ENCODE measurements around the gene ELMO1. TPM values are rescaled to one million over a fixed set of nuclear protein-coding genes. Genes with fewer than 3 reads are reported as not detected.

Gene ELMO1
- total and polyA plus RNA-seq, 10 of the 15 experiments (the other 5 are each of a cell fraction or from before 2014, with no cell fraction given), result 22.6 to 85.9 (median 56.6) TPM

DNA sequence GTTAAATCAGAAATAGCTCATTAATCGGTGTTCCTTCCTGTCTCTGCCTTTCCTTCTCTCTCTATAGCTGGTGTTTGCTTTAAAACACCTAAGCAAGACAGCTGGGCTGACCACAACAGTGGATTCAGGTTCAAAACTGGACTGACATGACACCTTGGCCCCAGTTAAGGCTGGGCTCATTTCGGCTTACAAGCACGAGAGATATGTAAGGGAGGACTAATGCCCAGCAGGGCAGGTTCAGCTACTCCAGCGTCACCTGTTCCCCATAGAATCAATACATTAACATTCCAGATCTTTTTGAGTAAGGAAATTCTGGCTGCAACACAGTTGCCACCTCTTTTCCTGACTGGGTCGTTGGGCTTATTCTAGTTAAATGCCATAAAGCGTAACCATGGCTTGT is 401.4 kb downstream of the ELMO1 start:
- SMC1A ChIA-PET (ENCODE audit: uncharacterized antibody, unreplicated experiment), result interaction anchor here (0.7 to 1.2 kb wide), 2 partner anchors 16 to 59 kb away, joined by 3 read pairs; no protein-coding TSS in a partner anchor

More for the DNA sequence above, 401.4 kb downstream of the ELMO1 start:
- 95% methylated on average over 6 of the region's 6 CpGs for WGBS (ENCODE audit: insufficient coverage, insufficient replicate concordance, low lambda C conversion rate, missing lambda C conversion rate)
- no peaks in the 10 kb centered on the region for H3K27me3 ChIP-seq (replicated peaks in 1 of 2; ENCODE audit: control insufficient read depth in 2 of 2, insufficient read depth in 2 of 2, low read length in 1 of 2)
- intact Hi-C loops (cut with micrococcal nuclease; ENCODE audit: unreplicated experiment), result no loop called here
- no peaks in the 10 kb centered on the region for H3K9me3 ChIP-seq (replicated peaks; ENCODE audit: control insufficient read depth, insufficient read depth, low read length)
- no peak overlapping the region for H3K27ac ChIP-seq (ENCODE audit: control insufficient read depth, insufficient read depth)
- ChIA-PET POLR2A (no interaction called here), CTCF (interaction anchor here (1.5 to 2.6 kb wide), 2 partner anchors 12 to 135 kb away, joined by 4 to 7 read pairs; no protein-coding TSS in a partner anchor), RAD21 (ENCODE audit: unreplicated experiment) (interaction anchor here (0.6 to 0.7 kb wide), 2 partner anchors 54 to 135 kb away, joined by 3 read pairs; no protein-coding TSS in a partner anchor)
- DNase-seq (ENCODE audit: low read depth, low spot score), result no peak
- no peak overlapping the region for H2AFZ ChIP-seq (ENCODE audit: control insufficient read depth, low read depth, low read length)
- ATAC-seq, result no peak
- H3K36me3 ChIP-seq (ENCODE audit: control insufficient read depth in 2 of 2, insufficient read depth in 2 of 2, low read length in 1 of 2), result no peaks in the 10 kb centered on the region
- H4K20me1 ChIP-seq (ENCODE audit: control insufficient read depth, insufficient read depth), result no peaks in the 10 kb centered on the region
- H3K79me2 ChIP-seq (ENCODE audit: control insufficient read depth, insufficient read depth, low read length), result no peaks in the 10 kb centered on the region
- H3K4me1 ChIP-seq (ENCODE audit: control insufficient read depth, insufficient read depth, low read length), result no peaks in the 10 kb centered on the region
- in situ Hi-C loops (cut with MboI), result no loop called here
- H3K4me2 ChIP-seq (ENCODE audit: control insufficient read depth, insufficient read depth), result no peak overlapping the region
- TF ChIP-seq SMC3 (IDR thresholded peaks at IDR 0.05; ENCODE audit: borderline replicate concordance, low read length), result no peak
- TF ChIP-seq CREB1 (IDR thresholded peaks at IDR 0.05; ENCODE audit: low read depth), result no peak
- no peak for TF ChIP-seq POU2F2 (IDR thresholded peaks at IDR 0.05; ENCODE audit: borderline replicate concordance, low read depth, low read length)
- TF ChIP-seq ZNF207 (IDR thresholded peaks at IDR 0.05; ENCODE audit: borderline replicate concordance), result no peak
- no peak for TF ChIP-seq NBN (IDR thresholded peaks at IDR 0.05)
- no peak for TF ChIP-seq RELB (IDR thresholded peaks at IDR 0.05; ENCODE audit: low read depth)
- no peak for TF ChIP-seq SUZ12 (IDR thresholded peaks at IDR 0.05; ENCODE audit: unreplicated experiment)
- TF ChIP-seq HDGF (IDR thresholded peaks at IDR 0.05), result no peak
- no peak for TF ChIP-seq MEF2A (IDR thresholded peaks at IDR 0.05; ENCODE audit: insufficient read depth, low read depth, low read length)
- no peak for TF ChIP-seq CHD2 (IDR thresholded peaks at IDR 0.05; ENCODE audit: borderline replicate concordance, low read depth, low read length)
- no peak for TF ChIP-seq SREBF2 (IDR thresholded peaks at IDR 0.05; ENCODE audit: low read length)
- TF ChIP-seq CHD4 (IDR thresholded peaks at IDR 0.05), result no peak
- no peak for TF ChIP-seq TARDBP (IDR thresholded peaks at IDR 0.05; ENCODE audit: borderline replicate concordance)
- no peak for TF ChIP-seq TCF7 (IDR thresholded peaks at IDR 0.05; ENCODE audit: borderline replicate concordance)
- no peak for TF ChIP-seq EZH2 (IDR thresholded peaks at IDR 0.05; ENCODE audit: borderline replicate concordance, control insufficient read depth, low read depth, low read length)
- no peak for TF ChIP-seq CBX3 (IDR thresholded peaks at IDR 0.05; ENCODE audit: borderline replicate concordance, low read depth)
- no peak for TF ChIP-seq GABPA (IDR thresholded peaks at IDR 0.05; ENCODE audit: low read depth)
- no peak overlapping the region for H3K9ac ChIP-seq (ENCODE audit: control insufficient read depth, insufficient read depth, low read length)
- no TSS peak for BruUV-seq (replicated peaks)
- no peak for FAIRE-seq
- no peak overlapping the region for H3K4me3 ChIP-seq

Measured in GM12878 (cell line).